ENCODE results near the gene MFN2. TPM values are rescaled to one million over a fixed set of nuclear protein-coding genes. Genes with fewer than 3 reads are reported as not detected.

Gene MFN2
- total RNA-seq, 1 experiment from 2014 or later = 73.9 TPM

- H3K9me3 Mint-ChIP-seq (ENCODE audit: unreplicated experiment) = no peaks in the 10 kb centered on the region
- no peak overlapping the region for H3K4me3 Mint-ChIP-seq (ENCODE audit: unreplicated experiment)
- BruUV-seq (replicated peaks) = no TSS peak
- peaks cover 8% of the 10 kb centered on the region for H3K4me1 Mint-ChIP-seq (ENCODE audit: low read depth, unreplicated experiment)
- ChIA-PET CTCF (no interaction called here), POLR2A (no interaction called here)
- H3K27me3 Mint-ChIP-seq (ENCODE audit: insufficient read depth, unreplicated experiment) = no peaks in the 10 kb centered on the region
- Histone ChIP-seq H3K9me3 (no peaks in the 10 kb centered on the region), H3K27me3 (replicated peaks; ENCODE audit: control insufficient read depth, insufficient read depth, low read length) (no peaks in the 10 kb centered on the region), H3K4me1 (peaks cover 4% of the 10 kb centered on the region; the same call in 1 of the 2 replicates), H3K36me3 (ENCODE audit: control insufficient read depth, insufficient read depth, low read length) (peaks cover 4% of the 10 kb centered on the region; the same call in 1 of the 2 replicates), H3K4me3 (ENCODE audit: low read depth, low read length) (no peak overlapping the region)
- H3K36me3 Mint-ChIP-seq (ENCODE audit: insufficient read depth, unreplicated experiment) = peaks cover 71% of the 10 kb centered on the region
- TF ChIP-seq, protein P1, sequence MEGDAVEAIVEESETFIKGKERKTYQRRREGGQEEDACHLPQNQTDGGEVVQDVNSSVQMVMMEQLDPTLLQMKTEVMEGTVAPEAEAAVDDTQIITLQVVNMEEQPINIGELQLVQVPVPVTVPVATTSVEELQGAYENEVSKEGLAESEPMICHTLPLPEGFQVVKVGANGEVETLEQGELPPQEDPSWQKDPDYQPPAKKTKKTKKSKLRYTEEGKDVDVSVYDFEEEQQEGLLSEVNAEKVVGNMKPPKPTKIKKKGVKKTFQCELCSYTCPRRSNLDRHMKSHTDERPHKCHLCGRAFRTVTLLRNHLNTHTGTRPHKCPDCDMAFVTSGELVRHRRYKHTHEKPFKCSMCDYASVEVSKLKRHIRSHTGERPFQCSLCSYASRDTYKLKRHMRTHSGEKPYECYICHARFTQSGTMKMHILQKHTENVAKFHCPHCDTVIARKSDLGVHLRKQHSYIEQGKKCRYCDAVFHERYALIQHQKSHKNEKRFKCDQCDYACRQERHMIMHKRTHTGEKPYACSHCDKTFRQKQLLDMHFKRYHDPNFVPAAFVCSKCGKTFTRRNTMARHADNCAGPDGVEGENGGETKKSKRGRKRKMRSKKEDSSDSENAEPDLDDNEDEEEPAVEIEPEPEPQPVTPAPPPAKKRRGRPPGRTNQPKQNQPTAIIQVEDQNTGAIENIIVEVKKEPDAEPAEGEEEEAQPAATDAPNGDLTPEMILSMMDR (IDR thresholded peaks at IDR 0.05; ENCODE audit: insufficient read depth in 1 of 2, low read depth in 1 of 2, low read length in 1 of 2, severe bottlenecking in 1 of 2, unreplicated experiment in 1 of 2) = no peak
- no peak for DNase-seq
- H3K27ac Mint-ChIP-seq (ENCODE audit: unreplicated experiment) = no peak overlapping the region
- intact Hi-C loops (cut with micrococcal nuclease; ENCODE audit: unreplicated experiment) = no loop called here
Observed at GRCh38 chr1:11989669-11990068, 9.4 kb downstream of the MFN2 start.

- DNase-seq = no peak
- peaks cover 5% of the 10 kb centered on the region; the same call in 1 of the 2 replicates for H3K36me3 ChIP-seq (ENCODE audit: control insufficient read depth, insufficient read depth, low read length)
Observed at GRCh38 chr1:11990303-11991032, 10.2 kb downstream of the MFN2 start.

DNA sequence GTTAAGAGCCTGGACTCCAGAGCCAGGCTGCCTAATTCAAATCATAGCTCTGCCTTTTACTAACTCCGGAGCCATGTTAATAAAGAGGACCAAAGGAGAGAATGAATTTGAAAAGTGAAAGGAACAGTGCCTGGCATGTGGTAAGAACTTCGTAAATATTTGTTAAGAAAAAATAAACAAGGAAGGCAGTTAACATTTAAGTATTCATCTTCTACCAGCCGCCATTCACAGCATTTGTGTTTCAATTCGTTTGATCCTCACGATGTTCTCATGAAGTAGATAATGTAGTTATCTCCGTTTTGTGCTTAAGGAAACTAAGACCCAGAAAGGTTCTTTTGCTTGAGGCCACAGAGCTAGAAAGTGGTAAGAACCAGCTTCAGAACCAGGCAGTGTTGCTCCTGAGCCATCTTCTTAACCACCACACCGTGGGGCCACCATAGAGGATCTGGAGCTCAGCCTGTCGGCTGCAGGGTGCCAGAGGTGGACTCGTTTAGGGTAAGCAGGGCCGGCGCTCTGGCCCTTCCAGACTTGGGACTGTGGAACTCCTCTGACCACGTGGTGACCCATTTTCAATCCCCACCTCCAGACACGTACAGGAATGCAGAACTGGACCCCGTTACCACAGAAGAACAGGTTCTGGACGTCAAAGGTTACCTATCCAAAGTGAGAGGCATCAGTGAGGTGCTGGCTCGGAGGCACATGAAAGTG is 11.9 kb downstream of the MFN2 start:
- H3K4me3 ChIP-seq (ENCODE audit: low read depth, low read length) = no peak overlapping the region
- H3K36me3 Mint-ChIP-seq (ENCODE audit: insufficient read depth, unreplicated experiment) = peaks cover 74% of the 10 kb centered on the region
- TF ChIP-seq, protein P1 (IDR thresholded peaks at IDR 0.05; ENCODE audit: insufficient read depth in 1 of 2, low read depth in 1 of 2, low read length in 1 of 2, severe bottlenecking in 1 of 2, unreplicated experiment in 1 of 2) = no peak
- no peaks in the 10 kb centered on the region for H3K27me3 ChIP-seq (replicated peaks; ENCODE audit: control insufficient read depth, insufficient read depth, low read length)
- no peak for DNase-seq
- CTCF ChIA-PET = no interaction called here
- H3K4me1 Mint-ChIP-seq (ENCODE audit: low read depth, unreplicated experiment) = no peaks in the 10 kb centered on the region
- no peaks in the 10 kb centered on the region for H3K27me3 Mint-ChIP-seq (ENCODE audit: insufficient read depth, unreplicated experiment)
- peaks cover 5% of the 10 kb centered on the region; the same call in 1 of the 2 replicates for H3K36me3 ChIP-seq (ENCODE audit: control insufficient read depth, insufficient read depth, low read length)
- H3K9me3 Mint-ChIP-seq (ENCODE audit: unreplicated experiment) = no peaks in the 10 kb centered on the region
- POLR2A ChIA-PET = interaction anchor here (0.7 kb wide), 1 partner anchor 12 kb away, joined by 3 read pairs; no protein-coding TSS in a partner anchor
- H3K4me3 Mint-ChIP-seq (ENCODE audit: unreplicated experiment) = no peak overlapping the region
- H3K27ac Mint-ChIP-seq (ENCODE audit: unreplicated experiment) = no peak overlapping the region
- no peaks in the 10 kb centered on the region for H3K9me3 ChIP-seq
- intact Hi-C loops (cut with micrococcal nuclease; ENCODE audit: unreplicated experiment) = no loop called here
- no peaks in the 10 kb centered on the region for H3K4me1 ChIP-seq
- BruUV-seq (replicated peaks) = no TSS peak

More at GRCh38 chr1:11990303-11991032, 10.2 kb downstream of the MFN2 start:
- Mint-ChIP-seq H3K27ac (ENCODE audit: unreplicated experiment) (no peak overlapping the region), H3K4me3 (ENCODE audit: unreplicated experiment) (no peak overlapping the region), H3K9me3 (ENCODE audit: unreplicated experiment) (no peaks in the 10 kb centered on the region), H3K4me1 (ENCODE audit: low read depth, unreplicated experiment) (peaks cover 8% of the 10 kb centered on the region), H3K27me3 (ENCODE audit: insufficient read depth, unreplicated experiment) (no peaks in the 10 kb centered on the region), H3K36me3 (ENCODE audit: insufficient read depth, unreplicated experiment) (peaks cover 73% of the 10 kb centered on the region)
- ChIA-PET CTCF (no interaction called here), POLR2A (no interaction called here)
- no TSS peak for BruUV-seq (replicated peaks)
- Histone ChIP-seq H3K27me3 (replicated peaks; ENCODE audit: control insufficient read depth, insufficient read depth, low read length) (no peaks in the 10 kb centered on the region), H3K4me3 (ENCODE audit: low read depth, low read length) (no peak overlapping the region), H3K4me1 (no peaks in the 10 kb centered on the region), H3K9me3 (no peaks in the 10 kb centered on the region)
- intact Hi-C loops (cut with micrococcal nuclease; ENCODE audit: unreplicated experiment) = no loop called here
- TF ChIP-seq, protein P1 (IDR thresholded peaks at IDR 0.05; ENCODE audit: insufficient read depth in 1 of 2, low read depth in 1 of 2, low read length in 1 of 2, severe bottlenecking in 1 of 2, unreplicated experiment in 1 of 2) = no peak

Data from Caco-2 (cell line).